Body of pancreas (tissue), 4 donors: Measurements from ENCODE around the gene ARNT2. TPM values are rescaled to one million over a fixed set of nuclear protein-coding genes. Genes with fewer than 3 reads are reported as not detected.

ENCODE experiments used
- ATAC-seq: fragments of 150-250 bp; one replicate; pipeline ENCODE4 v1.9.1; 2016
- DNase-seq, 4 donors: peaks; one replicate each; pipeline ENCODE4 v3.0.0-alpha.2; 2019
- H3K27ac ChIP-seq, 4 donors: fragments of 200-600 bp; sonication (generic); 1 replicate in 3 of 4; 2 replicates in 1 of 4; pipeline versions ENCODE4 v1.5.1 to v1.6.1; 2016 to 2019; ENCODE audit warnings: mild to moderate bottlenecking in 1 of 4, mixed read lengths in 1 of 4, moderate library complexity in 1 of 4
- H3K27me3 ChIP-seq, 2 donors: fragments of 200-600 bp; sonication (generic); one replicate each; pipeline ENCODE4 v1.6.0; 2016; ENCODE audit warnings: mild to moderate bottlenecking in 1 of 2
- H3K36me3 ChIP-seq, 2 donors: fragments of 200-600 bp; sonication (generic); replicated peaks in 1 of 2; 2 replicates each; pipeline ENCODE4 v1.5.1; 2016; ENCODE audit warnings: low read depth in 2 of 2; ENCODE audit not compliant: insufficient read depth in 1 of 2
- H3K4me1 ChIP-seq: fragments of 200-600 bp; sonication (generic); one replicate; pipeline ENCODE4 v1.6.0; 2016
- H3K4me3 ChIP-seq, 2 donors: fragments of 200-600 bp; sonication (generic); 1 replicate in 1 of 2; 2 replicates in 1 of 2; pipeline ENCODE4 v1.5.1; 2016 to 2019
- H3K9me3 ChIP-seq, 3 donors: fragments of 200-600 bp; sonication (generic); 1 replicate in 2 of 3; 2 replicates in 1 of 3; pipeline ENCODE4 v1.5.1; 2016
- CTCF ChIP-seq, 7 experiments: fragments of 450-650 bp in 4 of 7; fragments of 200-600 bp in 3 of 7; sonication (generic) in 3 of 7; IDR thresholded peaks; one replicate each; pipeline ENCODE4 v1.5.1; 2016 to 2019; ENCODE audit warnings: antibody characterized with exemption in 7 of 7
- POLR2A ChIP-seq, 3 donors: fragments of 450-650 bp; IDR thresholded peaks; one replicate each; pipeline ENCODE4 v1.6.1; 2016; ENCODE audit warnings: antibody characterized with exemption in 3 of 3, mild to moderate bottlenecking in 2 of 3
- WGBS, 2 donors: methylation state at CpG; one replicate each; pipeline ENCODE4 v1.1.5; 2017; 5-methylcytosine and 5-hydroxymethylcytosine counted together
- intact Hi-C: fragments of 100-400 bp; cut with DNase I; formaldehyde crosslinking; loops from one replicate; pipeline ENCODE4 v1.15.1; 2023
- total RNA-seq, 2 donors: library from RNA; depleted of rRNA; stranded (reverse); fragments of >200 nt; gene quantifications; one replicate each; pipeline ENCODE4 v1.1.0, GENCODE V29; 2016

ARNT2 gene
- total RNA-seq, 2 donors from 2014 or later = 5.3 to 5.4 TPM

DNA sequence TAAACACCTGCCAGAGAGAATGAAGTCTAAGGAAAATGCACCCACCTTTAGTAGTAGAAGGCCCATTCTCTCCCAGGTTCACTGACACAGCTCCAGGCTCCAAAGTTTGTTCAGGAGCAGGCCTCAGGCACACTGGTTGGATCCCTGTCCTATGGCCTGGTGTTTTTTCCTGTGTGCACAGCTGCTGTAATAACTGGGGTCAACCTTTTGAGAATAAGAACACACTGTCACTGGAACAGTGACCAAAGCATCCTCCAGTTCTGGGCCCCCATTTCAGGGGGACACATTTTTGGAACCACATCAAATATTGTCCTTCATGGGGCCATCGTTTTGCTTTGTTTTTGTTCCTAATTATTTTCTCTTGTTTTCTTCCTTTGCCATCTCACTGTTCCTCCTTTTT lies 95.8 kb downstream of the ARNT2 start:
- H3K36me3 ChIP-seq = no peaks in the 10 kb centered on the region
- intact Hi-C loops = no loop called here
- no peak for TF ChIP-seq POLR2A (IDR thresholded peaks at IDR 0.05)
- TF ChIP-seq CTCF (IDR thresholded peaks at IDR 0.05) = no peak
- no peaks in the 10 kb centered on the region for H3K9me3 ChIP-seq
- no peak overlapping the region for H3K27ac ChIP-seq
- DNase-seq (no peak), ATAC-seq (no peak)
- H3K27me3 ChIP-seq = no peaks in the 10 kb centered on the region
- 53 to 72% methylated on average over 1 of the region's 1 CpG for WGBS, 2 donors
- H3K4me3 ChIP-seq = no peak overlapping the region
- H3K4me1 ChIP-seq = no peaks in the 10 kb centered on the region

GRCh38 chr15:80501476-80501875 lies 97.3 kb downstream of the ARNT2 start:
- no peaks in the 10 kb centered on the region for H3K9me3 ChIP-seq
- no peak for TF ChIP-seq POLR2A (IDR thresholded peaks at IDR 0.05)
- intact Hi-C loops = no loop called here
- no peaks in the 10 kb centered on the region for H3K27me3 ChIP-seq
- H3K27ac ChIP-seq = no peak overlapping the region
- no peak for ATAC-seq
- no peaks in the 10 kb centered on the region for H3K4me1 ChIP-seq
- H3K36me3 ChIP-seq = no peaks in the 10 kb centered on the region
- no peak for DNase-seq
- no peak overlapping the region for H3K4me3 ChIP-seq
- WGBS, 2 donors = 78 to 90% methylated on average over 8 of the region's 8 CpGs

DNA sequence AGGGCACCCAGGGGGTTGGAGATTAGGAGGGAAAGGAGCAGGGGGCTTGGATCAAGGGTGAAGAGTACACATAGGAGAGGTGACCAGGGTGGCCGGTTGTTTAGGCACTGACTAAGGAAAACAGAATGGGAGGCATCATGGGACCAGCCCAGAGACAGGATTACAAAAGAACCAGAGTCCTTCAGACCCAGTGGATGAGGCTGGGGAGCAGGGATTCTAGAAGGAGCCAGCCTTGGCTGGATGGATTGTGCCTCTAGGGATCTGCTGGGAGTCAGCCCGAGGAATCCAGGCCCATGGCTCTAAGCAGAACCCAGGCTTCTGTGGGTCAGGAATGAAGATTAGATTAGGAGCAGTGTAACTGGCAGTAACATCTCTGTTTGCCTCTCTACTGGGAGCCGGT lies 98.6 kb downstream of the ARNT2 start:
- TF ChIP-seq CTCF (IDR thresholded peaks at IDR 0.05) (no peak), POLR2A (IDR thresholded peaks at IDR 0.05) (no peak)
- H3K4me3 ChIP-seq = no peak overlapping the region
- no peak overlapping the region for H3K27ac ChIP-seq
- DNase-seq (no peak), ATAC-seq (no peak)
- H3K4me1 ChIP-seq = no peaks in the 10 kb centered on the region
- WGBS, 2 donors = 71 to 73% methylated on average over 3 of the region's 3 CpGs
- H3K36me3 ChIP-seq = no peaks in the 10 kb centered on the region
- intact Hi-C loops = no loop called here
- no peaks in the 10 kb centered on the region for H3K9me3 ChIP-seq
- no peaks in the 10 kb centered on the region for H3K27me3 ChIP-seq

DNA sequence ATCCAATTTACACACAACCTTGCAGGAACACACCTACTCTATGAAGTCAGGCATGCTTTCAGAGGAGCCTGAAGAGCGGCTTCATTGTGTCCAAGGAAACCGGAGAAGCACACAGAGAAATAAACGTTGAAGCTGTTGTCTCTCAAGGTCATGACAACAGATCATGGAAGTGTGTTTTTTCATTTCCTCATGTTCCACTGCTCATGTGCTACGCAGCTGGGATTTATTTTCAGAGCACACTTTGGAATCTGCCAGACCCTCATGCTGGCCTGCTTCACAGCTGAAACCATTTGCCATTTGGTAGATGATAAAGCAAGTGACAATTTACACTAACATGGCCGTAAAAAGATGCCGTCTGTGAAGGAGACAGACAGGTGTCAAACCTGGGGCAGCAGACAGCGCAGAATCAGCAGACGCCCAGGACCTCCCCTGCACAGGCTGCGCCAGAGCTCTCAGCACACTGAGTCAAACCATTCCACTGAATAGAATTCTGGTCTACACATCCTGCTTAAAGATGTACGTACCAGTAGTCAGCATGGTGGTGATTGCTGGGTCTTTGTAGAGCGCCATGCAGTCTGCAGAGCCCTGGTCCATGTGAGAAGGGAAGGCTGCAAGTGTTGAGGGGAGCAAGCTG lies 99.3 kb downstream of the ARNT2 start:
- WGBS, 2 donors = 77 to 82% methylated on average over 11 of the region's 11 CpGs
- Histone ChIP-seq H3K9me3 (no peaks in the 10 kb centered on the region), H3K4me1 (no peaks in the 10 kb centered on the region), H3K4me3 (no peak overlapping the region), H3K27ac (no peak overlapping the region), H3K27me3 (no peaks in the 10 kb centered on the region), H3K36me3 (no peaks in the 10 kb centered on the region)
- ATAC-seq = no peak
- intact Hi-C loops = no loop called here
- no peak for DNase-seq
- TF ChIP-seq CTCF (IDR thresholded peaks at IDR 0.05) = no peak
- TF ChIP-seq POLR2A (IDR thresholded peaks at IDR 0.05) = no peak

DNA sequence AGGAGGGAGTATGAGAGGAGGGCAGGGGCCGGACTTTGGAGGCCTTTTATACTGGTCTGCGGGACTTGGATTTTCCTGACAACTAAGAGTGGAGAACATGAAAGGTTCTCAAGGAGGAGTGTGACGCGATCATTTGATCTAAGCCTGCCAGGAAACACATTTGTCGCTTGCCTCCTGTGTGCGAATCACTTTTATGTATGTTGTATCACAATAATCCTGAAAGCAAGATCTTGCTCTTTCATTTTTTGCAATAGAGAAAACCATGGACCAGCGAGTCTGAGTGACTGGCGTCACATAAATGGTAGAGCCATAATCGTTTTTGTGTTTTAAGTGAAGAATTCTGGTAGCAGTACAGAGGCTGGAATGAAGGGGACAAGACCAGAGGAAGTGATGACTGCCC lies 100.7 kb downstream of the ARNT2 start:
- WGBS, 2 donors = 85 to 88% methylated on average over 9 of the region's 9 CpGs
- H3K36me3 ChIP-seq = no peaks in the 10 kb centered on the region
- H3K4me1 ChIP-seq = no peaks in the 10 kb centered on the region
- TF ChIP-seq POLR2A (IDR thresholded peaks at IDR 0.05) (no peak), CTCF (IDR thresholded peaks at IDR 0.05) (no peak)
- no peaks in the 10 kb centered on the region for H3K27me3 ChIP-seq
- intact Hi-C loops = no loop called here
- no peak for ATAC-seq
- H3K4me3 ChIP-seq = no peak overlapping the region
- no peak overlapping the region for H3K27ac ChIP-seq
- H3K9me3 ChIP-seq = no peaks in the 10 kb centered on the region
- DNase-seq = no peak
